Hippocampal formation (tissue), 2 donors: ENCODE results near the gene PACS2.
"Not testable (repeated sequence)": the region's sequence is repeated elsewhere in the genome, so short reads cannot be mapped to it uniquely, and the experiment has no call there.

Source experiments
- DNase-seq, 2 donors: peaks; one replicate each; lab custom pipeline; 2025; lab: John Stamatoyannopoulos, UW

The PACS2 gene

GRCh38 chr14:105288936-105289335 lies 25.6 kb upstream of the PACS2 start:
- not testable (repeated sequence) for DNase-seq

DNA sequence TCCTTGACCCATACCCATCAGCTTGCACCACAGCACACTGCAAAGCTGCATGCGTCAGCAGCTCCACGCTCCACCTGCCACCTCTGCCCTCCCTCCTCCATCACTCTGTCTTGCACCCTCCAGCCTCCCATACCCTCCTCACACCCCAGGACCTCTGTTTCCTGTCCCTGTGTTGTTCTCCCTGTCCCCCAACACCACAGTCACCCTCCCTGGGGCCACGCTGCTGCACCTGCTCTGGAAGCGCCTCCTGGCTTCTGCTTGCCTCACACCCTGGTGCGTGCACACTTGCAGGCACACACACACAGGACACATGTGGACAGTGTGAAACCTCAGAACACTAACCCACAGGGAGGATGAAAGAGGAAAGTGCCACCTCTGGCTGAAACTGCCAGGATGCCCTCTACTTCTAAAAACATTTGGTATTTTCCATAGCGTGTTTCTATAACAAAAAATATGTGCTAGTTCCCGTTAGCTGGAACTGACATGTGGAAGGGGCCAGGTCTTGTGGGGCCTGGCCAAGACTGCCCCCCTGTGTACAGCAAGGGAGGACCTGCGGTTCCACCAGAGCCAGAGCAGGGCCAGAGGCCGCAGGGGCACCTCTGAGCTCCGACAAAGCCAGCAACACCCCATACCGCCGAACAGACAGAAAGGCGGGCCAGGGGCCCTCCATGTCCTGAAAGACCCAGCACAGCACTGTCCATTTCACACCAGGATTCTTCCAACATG lies 23.8 kb upstream of the PACS2 start:
- no peak for DNase-seq

- DNase-seq: no peak
Measured at GRCh38 chr14:105292826-105293711, 21.5 kb upstream of the PACS2 start.

- DNase-seq: peak; percentile 26 to 45
Measured at GRCh38 chr14:105294142-105294597, 20.4 kb upstream of the PACS2 start.

GRCh38 chr14:105297311-105297710 lies 17.2 kb upstream of the PACS2 start:
- not testable (repeated sequence) for DNase-seq

GRCh38 chr14:105299654-105300541 lies 14.7 kb upstream of the PACS2 start:
- no peak for DNase-seq

GRCh38 chr14:105300542-105301102 lies 13.9 kb upstream of the PACS2 start, which contains the start of gene BRF1:
BRF1 (minus strand) TSS chr14:105301001; CDS start chr14:105300629, 372 bp downstream.
- DNase-seq: peak; percentile 56 to 94

GRCh38 chr14:105301103-105301914 lies 13.2 kb upstream of the PACS2 start:
- peak; percentile 87 to 98 for DNase-seq

DNA sequence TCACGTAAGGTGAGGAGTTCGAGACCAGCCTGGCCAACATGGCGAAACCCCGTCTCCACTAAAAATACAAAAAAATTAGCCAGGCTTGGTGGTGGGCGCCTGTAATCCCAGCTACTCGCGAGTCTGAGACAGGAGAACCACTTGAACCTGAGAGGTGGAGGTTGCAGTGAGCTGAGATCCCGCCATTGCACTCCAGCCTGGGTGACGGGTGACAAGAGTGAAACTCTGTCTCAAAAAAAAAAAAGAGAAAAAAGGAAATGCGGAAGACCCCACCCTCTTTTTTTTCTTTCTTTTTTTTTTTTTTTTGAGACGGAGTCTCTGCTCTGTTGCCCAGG lies 12.7 kb upstream of the PACS2 start:
- not testable (repeated sequence) for DNase-seq

GRCh38 chr14:105303949-105304348 lies 10.6 kb upstream of the PACS2 start:
- DNase-seq: no peak

- DNase-seq: no peak
Measured at GRCh38 chr14:105304565-105304964, 10.0 kb upstream of the PACS2 start.

GRCh38 chr14:105305345-105305744 lies 9.2 kb upstream of the PACS2 start:
- DNase-seq: no peak

GRCh38 chr14:105305791-105306190 lies 8.8 kb upstream of the PACS2 start:
- DNase-seq: no peak

DNA sequence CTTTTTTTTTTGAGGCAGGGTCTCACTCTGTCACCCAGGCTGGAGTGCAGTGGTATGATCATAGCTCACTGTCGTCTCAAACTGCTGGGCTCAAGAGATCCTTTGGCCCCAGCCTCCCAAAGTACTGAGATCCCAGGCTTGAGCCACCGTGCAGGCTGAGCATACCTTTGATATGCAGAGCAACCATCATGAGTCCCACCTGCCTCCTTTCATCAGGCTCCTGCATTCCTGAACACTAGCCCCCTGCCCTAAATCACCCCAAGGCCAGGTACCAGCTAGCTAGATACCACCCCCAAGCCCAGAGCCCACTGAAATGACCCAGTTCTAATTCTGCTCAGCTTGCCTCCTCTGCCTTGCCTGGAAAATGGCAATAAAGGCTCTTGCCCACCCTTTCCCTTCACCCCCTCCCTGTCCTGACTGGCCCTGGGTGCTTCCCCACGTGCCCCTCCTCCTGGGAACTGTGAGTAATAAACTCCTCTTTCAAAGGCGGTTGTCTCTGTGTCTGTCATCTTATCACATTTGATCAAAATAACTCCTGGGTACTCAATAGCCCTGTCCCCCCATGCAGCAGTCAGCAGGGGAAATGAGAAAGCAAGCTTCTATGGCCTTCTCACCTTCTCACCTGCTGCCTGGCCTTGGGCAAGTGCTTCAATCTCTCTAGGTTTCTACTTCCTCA lies 7.4 kb upstream of the PACS2 start:
- DNase-seq: no peak

GRCh38 chr14:105309371-105309770 lies 5.2 kb upstream of the PACS2 start:
- DNase-seq: no peak

- DNase-seq: peak in 1 of 2 donors; percentile 28
Measured at GRCh38 chr14:105311838-105312237, 2.7 kb upstream of the PACS2 start.

DNA sequence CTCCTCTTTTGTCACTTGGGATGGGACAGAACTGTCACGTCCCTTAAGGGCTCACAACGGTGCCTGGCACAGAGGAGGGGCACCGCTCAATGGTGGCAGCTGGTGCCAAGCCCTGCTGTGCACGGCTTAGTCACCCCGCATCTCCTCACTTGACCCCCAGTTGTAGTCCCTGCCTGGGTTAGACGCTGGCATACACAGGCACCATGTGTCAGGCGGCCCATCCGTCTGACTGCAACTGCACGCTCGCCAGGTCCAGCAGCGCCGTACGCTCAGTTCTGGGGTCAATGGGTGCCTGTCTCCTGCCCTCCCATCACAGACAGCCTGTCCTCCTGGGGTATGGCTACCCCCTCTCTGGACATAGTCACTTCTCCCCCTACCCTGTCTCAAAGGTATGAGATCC lies 1.6 kb upstream of the PACS2 start:
- peak; percentile 54 to 63 for DNase-seq

DNA sequence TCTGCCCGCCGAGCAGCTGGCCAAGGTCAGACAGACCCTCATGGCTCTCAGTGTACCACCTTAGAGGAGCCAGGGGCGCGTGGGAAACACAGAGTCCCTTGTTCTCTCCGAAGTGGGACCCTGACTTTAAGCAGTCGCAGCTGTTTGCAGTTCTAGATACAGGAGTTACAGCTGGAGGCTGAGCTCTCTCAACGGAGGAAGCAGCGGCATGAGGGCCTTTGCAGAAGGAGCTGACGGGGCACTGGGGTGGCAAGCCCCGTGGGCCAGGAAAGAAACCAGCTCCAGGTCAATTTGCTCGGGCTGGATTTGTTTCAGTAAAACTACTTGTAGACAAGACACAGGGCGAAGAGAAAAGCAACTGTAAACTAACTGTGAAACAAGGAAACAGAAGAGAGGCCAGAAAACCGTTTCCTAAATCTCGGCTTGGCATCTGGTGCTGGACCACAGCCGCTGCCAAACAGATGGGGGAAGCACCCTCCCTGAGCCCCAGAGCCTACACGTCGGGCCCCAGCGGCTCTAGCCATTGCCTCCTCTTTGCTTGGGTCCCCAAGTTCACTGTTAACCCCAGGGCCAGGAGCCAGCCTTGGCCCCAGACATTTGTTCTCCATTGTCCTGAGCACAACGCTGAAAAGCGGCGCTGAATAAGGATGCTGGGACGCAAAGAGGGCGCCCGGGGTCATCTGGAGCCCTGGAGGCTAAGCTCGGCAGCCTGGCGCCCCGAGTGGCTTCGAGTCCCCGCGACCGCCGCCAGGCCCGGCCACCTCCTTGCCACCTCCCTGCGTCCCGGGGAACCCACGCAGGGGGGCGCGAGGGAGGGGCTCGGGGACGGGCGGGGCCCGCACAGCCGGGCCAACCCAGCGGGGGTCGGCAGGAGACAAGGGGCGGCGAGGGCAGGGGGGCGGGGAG lies 914 bp upstream of the PACS2 start:
- DNase-seq: peak in 1 of 2 donors; percentile 31

DNA sequence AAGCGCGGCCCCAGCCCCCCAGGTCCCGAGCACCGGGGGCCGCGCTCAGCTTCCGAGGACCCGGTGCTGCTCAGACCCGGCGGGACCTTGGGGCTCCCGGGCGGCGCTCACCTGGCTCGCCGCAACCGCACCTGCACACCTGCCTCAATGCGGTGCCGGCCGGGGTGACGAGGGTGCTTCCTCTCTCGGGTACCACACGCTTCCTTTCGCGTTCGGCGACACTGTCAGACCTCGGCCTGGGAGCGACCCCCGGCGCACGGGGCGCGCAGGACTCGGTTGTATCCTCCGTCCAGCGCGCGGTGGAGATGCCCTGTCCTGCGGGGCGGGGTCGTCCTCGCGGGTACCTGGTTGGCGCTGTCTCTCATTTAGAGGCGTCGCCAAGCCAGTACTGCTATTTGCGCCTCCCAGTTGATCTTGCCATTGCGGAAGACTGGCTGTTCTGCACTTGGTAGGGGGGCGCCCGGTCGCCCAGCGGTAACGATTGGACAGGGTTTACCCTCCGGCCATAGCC lies 718 bp downstream of the PACS2 start:
- DNase-seq: no peak
